OCI-LY1 (cell line): ENCODE data around the gene C2orf72.

Experiments used
- H2AFZ ChIP-seq: fragments of 200-600 bp; sonication (generic), shearing (Covaris generic); 2 replicates; pipeline ENCODE4 v1.6.0; 2014; ENCODE audit warnings: antibody characterized with exemption, mild to moderate bottlenecking, low read length
- H3F3A ChIP-seq: fragments of 200-600 bp; sonication (generic), shearing (Covaris generic); 2 replicates; pipeline ENCODE4 v1.6.0; 2014; ENCODE audit warnings: mild to moderate bottlenecking, antibody characterized with exemption, low read length, moderate library complexity; ENCODE audit not compliant: insufficient read depth
- H3K27ac ChIP-seq: fragments of 200-600 bp; sonication (generic); 2 replicates; pipeline ENCODE4 v1.5.1; 2014; ENCODE audit warnings: low read length, mixed run types, mild to moderate bottlenecking, low read depth; ENCODE audit not compliant: poor library complexity, severe bottlenecking
- H3K27me3 ChIP-seq: fragments of 200-600 bp; sonication (generic); 2 replicates; pipeline ENCODE4 v1.6.0; 2014; ENCODE audit warnings: antibody characterized with exemption, mild to moderate bottlenecking, low read length, moderate library complexity; ENCODE audit not compliant: insufficient read depth
- H3K36me3 ChIP-seq: fragments of 200-600 bp; sonication (generic); 2 replicates; pipeline ENCODE4 v1.6.1; 2014; ENCODE audit warnings: mild to moderate bottlenecking, antibody characterized with exemption, low read length, moderate library complexity, mixed read lengths; ENCODE audit not compliant: insufficient read depth
- H3K4me1 ChIP-seq: fragments of 200-600 bp; sonication (generic); 2 replicates; pipeline ENCODE4 v1.5.1; 2014; ENCODE audit warnings: mild to moderate bottlenecking, low read length, moderate library complexity; ENCODE audit not compliant: insufficient read depth, severe bottlenecking
- H3K4me2 ChIP-seq: fragments of 200-600 bp; sonication (generic), shearing (Covaris generic); 2 replicates; pipeline ENCODE4 v1.6.1; 2014; ENCODE audit warnings: low read length
- H3K4me3 ChIP-seq: fragments of 200-600 bp; sonication (generic); 2 replicates; pipeline ENCODE4 v1.5.1; 2014; ENCODE audit warnings: low read length, low read depth, mild to moderate bottlenecking, mixed read lengths; ENCODE audit not compliant: poor library complexity, severe bottlenecking
- H3K79me2 ChIP-seq: fragments of 200-600 bp; shearing (Covaris generic); 2 replicates; pipeline ENCODE4 v1.6.1; 2016; ENCODE audit warnings: mixed run types, low read length, mixed read lengths; ENCODE audit not compliant: insufficient read depth
- H3K9ac ChIP-seq: fragments of 200-600 bp; sonication (generic), shearing (Covaris generic); 2 replicates; pipeline ENCODE4 v1.6.1; 2014; ENCODE audit warnings: mild to moderate bottlenecking, low read length, mixed read lengths
- H3K9me2 ChIP-seq: fragments of 200-600 bp; sonication (generic), shearing (Covaris generic); 2 replicates; pipeline ENCODE4 v1.6.1; 2014; ENCODE audit warnings: low read depth, mild to moderate bottlenecking, low read length, mixed read lengths
- H3K9me3 ChIP-seq: fragments of 200-600 bp; shearing (Covaris generic); 2 replicates; pipeline ENCODE4 v1.6.1; 2014; ENCODE audit warnings: low read length, mixed read lengths
- H4K20me1 ChIP-seq: fragments of 200-600 bp; sonication (generic), shearing (Covaris generic); 2 replicates; pipeline ENCODE4 v1.6.0; 2016; ENCODE audit warnings: mild to moderate bottlenecking, low read length; ENCODE audit not compliant: insufficient read depth
- EZH2 ChIP-seq: fragments of 200-600 bp; sonication (generic), shearing (Covaris generic); IDR thresholded peaks from 2 replicates; pipeline ENCODE4 v1.8.0; 2017; ENCODE audit warnings: borderline replicate concordance, mixed run types, mild to moderate bottlenecking, antibody characterized with exemption, low read length, moderate library complexity, mixed read lengths
- TF ChIP-seq, protein P1 (sequence below): fragments of 200-600 bp; sonication (generic), shearing (Covaris generic); IDR thresholded peaks from 2 replicates; pipeline ENCODE4 v1.5.1; 2017; ENCODE audit warnings: mild to moderate bottlenecking, antibody characterized with exemption, low read length, moderate library complexity, mixed read lengths

Gene C2orf72

GRCh38 chr2:231034291-231034882 is 2.9 kb upstream of the C2orf72 start:
- H3K4me2 ChIP-seq: no peak overlapping the region
- no peaks in the 10 kb centered on the region for H3F3A ChIP-seq
- no peak for TF ChIP-seq EZH2
- TF ChIP-seq, protein P1, sequence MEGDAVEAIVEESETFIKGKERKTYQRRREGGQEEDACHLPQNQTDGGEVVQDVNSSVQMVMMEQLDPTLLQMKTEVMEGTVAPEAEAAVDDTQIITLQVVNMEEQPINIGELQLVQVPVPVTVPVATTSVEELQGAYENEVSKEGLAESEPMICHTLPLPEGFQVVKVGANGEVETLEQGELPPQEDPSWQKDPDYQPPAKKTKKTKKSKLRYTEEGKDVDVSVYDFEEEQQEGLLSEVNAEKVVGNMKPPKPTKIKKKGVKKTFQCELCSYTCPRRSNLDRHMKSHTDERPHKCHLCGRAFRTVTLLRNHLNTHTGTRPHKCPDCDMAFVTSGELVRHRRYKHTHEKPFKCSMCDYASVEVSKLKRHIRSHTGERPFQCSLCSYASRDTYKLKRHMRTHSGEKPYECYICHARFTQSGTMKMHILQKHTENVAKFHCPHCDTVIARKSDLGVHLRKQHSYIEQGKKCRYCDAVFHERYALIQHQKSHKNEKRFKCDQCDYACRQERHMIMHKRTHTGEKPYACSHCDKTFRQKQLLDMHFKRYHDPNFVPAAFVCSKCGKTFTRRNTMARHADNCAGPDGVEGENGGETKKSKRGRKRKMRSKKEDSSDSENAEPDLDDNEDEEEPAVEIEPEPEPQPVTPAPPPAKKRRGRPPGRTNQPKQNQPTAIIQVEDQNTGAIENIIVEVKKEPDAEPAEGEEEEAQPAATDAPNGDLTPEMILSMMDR: no peak
- H3K9me3 ChIP-seq: no peaks in the 10 kb centered on the region
- H3K27me3 ChIP-seq: no peaks in the 10 kb centered on the region
- H3K9me2 ChIP-seq: no peaks in the 10 kb centered on the region
- no peaks in the 10 kb centered on the region for H3K36me3 ChIP-seq
- H3K79me2 ChIP-seq: no peaks in the 10 kb centered on the region
- no peaks in the 10 kb centered on the region for H4K20me1 ChIP-seq
- H3K9ac ChIP-seq: no peak overlapping the region
- H3K27ac ChIP-seq: no peak overlapping the region
- no peak overlapping the region for H2AFZ ChIP-seq
- peaks cover 10% of the 10 kb centered on the region for H3K4me1 ChIP-seq
- no peak overlapping the region for H3K4me3 ChIP-seq

DNA sequence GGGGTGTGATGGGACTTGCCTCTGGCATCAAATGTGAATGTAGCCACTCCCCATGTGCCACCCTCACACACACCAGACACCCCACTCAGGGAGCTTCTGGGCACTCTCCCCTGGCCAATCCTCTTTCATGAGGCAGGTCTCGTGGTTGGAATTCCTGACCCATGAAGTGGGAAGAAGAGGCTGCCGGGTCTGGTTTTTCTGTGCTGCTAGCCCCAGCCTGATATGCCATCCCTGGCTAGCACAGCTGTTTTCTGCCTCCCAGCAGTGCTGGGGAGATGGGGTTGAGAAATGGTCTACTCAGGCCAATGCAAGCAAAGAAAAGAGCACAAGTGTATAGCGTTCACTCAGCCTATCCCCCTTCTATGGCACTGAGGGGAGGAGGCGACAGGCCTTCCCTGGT is 1.2 kb upstream of the C2orf72 start:
- H4K20me1 ChIP-seq: no peaks in the 10 kb centered on the region
- no peak for TF ChIP-seq EZH2
- TF ChIP-seq, protein P1: no peak
- no peaks in the 10 kb centered on the region for H3K9me3 ChIP-seq
- no peaks in the 10 kb centered on the region for H3K9me2 ChIP-seq
- peaks cover 10% of the 10 kb centered on the region for H3K4me1 ChIP-seq
- no peak overlapping the region for H2AFZ ChIP-seq
- H3K36me3 ChIP-seq: no peaks in the 10 kb centered on the region
- H3K27ac ChIP-seq: no peak overlapping the region
- no peak overlapping the region for H3K4me3 ChIP-seq
- no peaks in the 10 kb centered on the region for H3K27me3 ChIP-seq
- no peak overlapping the region for H3K9ac ChIP-seq
- H3K79me2 ChIP-seq: no peaks in the 10 kb centered on the region
- no peaks in the 10 kb centered on the region for H3F3A ChIP-seq
- H3K4me2 ChIP-seq: no peak overlapping the region

GRCh38 chr2:231036578-231037106 is 681 bp upstream of the C2orf72 start:
- H4K20me1 ChIP-seq: no peaks in the 10 kb centered on the region
- H3F3A ChIP-seq: no peaks in the 10 kb centered on the region
- no peaks in the 10 kb centered on the region for H3K9me2 ChIP-seq
- no peak overlapping the region for H3K9ac ChIP-seq
- TF ChIP-seq, protein P1: no peak
- TF ChIP-seq EZH2: no peak
- no peaks in the 10 kb centered on the region for H3K79me2 ChIP-seq
- H3K9me3 ChIP-seq: no peaks in the 10 kb centered on the region
- H3K27ac ChIP-seq: no peak overlapping the region
- 0 out of 2 replicates have a peak, but pooled peaks cover under 1% of the 10 kb centered on the region for H3K27me3 ChIP-seq
- no peak overlapping the region for H3K4me2 ChIP-seq
- H3K4me1 ChIP-seq: peaks cover 10% of the 10 kb centered on the region
- no peaks in the 10 kb centered on the region for H3K36me3 ChIP-seq
- no peak overlapping the region for H3K4me3 ChIP-seq
- H2AFZ ChIP-seq: no peak overlapping the region
